ENCODE measurements around the gene PDIA2.
"Not testable (repeated sequence)": the region's sequence is repeated elsewhere in the genome, so short reads cannot be mapped to it uniquely, and the experiment has no call there.

PDIA2 gene

DNA sequence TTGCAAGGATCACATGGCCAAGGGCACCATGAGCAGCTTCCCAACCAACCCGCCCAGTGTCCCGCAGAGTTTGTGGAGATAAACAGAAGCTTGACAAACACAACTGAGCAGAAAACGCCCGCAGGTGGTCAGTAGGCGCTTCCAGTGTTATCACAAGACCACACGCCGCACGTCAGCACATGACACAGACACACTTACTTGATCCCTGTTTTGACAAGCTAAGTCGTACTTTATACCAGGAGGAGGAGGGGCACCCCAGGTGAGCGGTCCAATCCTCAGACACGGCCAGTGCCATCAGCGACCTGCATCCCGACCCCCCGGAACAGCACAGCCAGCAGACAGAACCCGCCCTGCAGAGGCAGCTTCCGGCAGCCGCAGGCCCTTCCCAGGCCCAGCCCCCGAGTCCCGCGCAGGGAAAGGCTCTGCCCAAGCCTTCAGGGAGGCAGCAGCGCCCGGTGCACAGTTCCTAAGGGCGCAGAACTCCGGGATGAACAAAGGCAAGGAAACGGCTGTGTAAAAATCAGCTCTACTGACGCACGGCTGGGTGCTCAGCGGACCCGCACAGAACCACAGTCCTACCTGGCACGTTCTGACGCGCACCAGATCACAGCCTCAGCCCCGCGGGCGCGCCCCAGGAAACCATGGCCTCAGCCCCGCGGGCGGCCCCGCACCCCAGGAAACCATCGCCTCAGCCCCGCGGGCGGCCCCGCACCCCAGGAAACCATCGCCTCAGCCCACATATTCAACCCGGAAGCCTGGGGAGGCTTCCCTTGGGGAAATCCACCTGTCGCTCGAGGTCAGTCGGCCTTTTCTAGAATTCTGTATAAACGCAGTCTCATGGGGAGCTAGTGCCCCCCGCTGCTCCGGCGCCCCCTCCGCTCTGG, 41.7 kb downstream of the PDIA2 start:
- peaks cover 50% of the 10 kb centered on the region for H3K79me2 ChIP-seq (ENCODE audit: low read length)
- no peak overlapping the region for H3K4me3 ChIP-seq (ENCODE audit: low read length)
- TF ChIP-seq EZH2phosphoT487 (IDR thresholded peaks at IDR 0.05; ENCODE audit: low read depth) = no peak
- TF ChIP-seq CTCF (IDR thresholded peaks at IDR 0.05; ENCODE audit: low read depth, low read length) = no peak
- H4K20me1 ChIP-seq (ENCODE audit: insufficient read depth, low read length) = peaks cover 34% of the 10 kb centered on the region
- H3K27me3 ChIP-seq (ENCODE audit: low read depth, low read length) = no peaks in the 10 kb centered on the region
- H3K4me2 ChIP-seq (ENCODE audit: low read length) = no peak overlapping the region
- H3K27ac ChIP-seq (ENCODE audit: low read length) = no peak overlapping the region
- no peaks in the 10 kb centered on the region for H3K9me3 ChIP-seq (ENCODE audit: insufficient read depth, low read length)
- no peaks in the 10 kb centered on the region for H3K36me3 ChIP-seq (replicated peaks; ENCODE audit: low read depth, low read length)
- H3K9ac ChIP-seq (ENCODE audit: low read length) = no peak overlapping the region
- peaks cover 2% of the 10 kb centered on the region; the same call in 1 of the 2 replicates for H3K4me1 ChIP-seq (ENCODE audit: low read length)
- H2AFZ ChIP-seq (ENCODE audit: low read depth, low read length) = no peak overlapping the region

GRCh38 chr16:325375-326145, 42.6 kb downstream of the PDIA2 start:
- Histone ChIP-seq H3K4me2 (ENCODE audit: low read length) (no peak overlapping the region), H3K9ac (ENCODE audit: low read length) (no peak overlapping the region), H3K79me2 (ENCODE audit: low read length) (peaks cover 52% of the 10 kb centered on the region), H3K9me3 (ENCODE audit: insufficient read depth, low read length) (no peaks in the 10 kb centered on the region), H3K27me3 (ENCODE audit: low read depth, low read length) (no peaks in the 10 kb centered on the region), H3K36me3 (replicated peaks; ENCODE audit: low read depth, low read length) (no peaks in the 10 kb centered on the region), H4K20me1 (ENCODE audit: insufficient read depth, low read length) (peaks cover 33% of the 10 kb centered on the region), H3K4me1 (ENCODE audit: low read length) (peaks cover 2% of the 10 kb centered on the region; the same call in 1 of the 2 replicates), H3K4me3 (ENCODE audit: low read length) (no peak overlapping the region), H3K27ac (ENCODE audit: low read length) (no peak overlapping the region), H2AFZ (ENCODE audit: low read depth, low read length) (no peak overlapping the region)
- TF ChIP-seq EZH2phosphoT487 (IDR thresholded peaks at IDR 0.05; ENCODE audit: low read depth) = no peak
- no peak for TF ChIP-seq CTCF (IDR thresholded peaks at IDR 0.05; ENCODE audit: low read depth, low read length)

GRCh38 chr16:330741-331140, 47.8 kb downstream of the PDIA2 start:
- Histone ChIP-seq H3K9me3 (ENCODE audit: insufficient read depth, low read length) (no peaks in the 10 kb centered on the region), H2AFZ (ENCODE audit: low read depth, low read length) (no peak overlapping the region), H3K4me3 (ENCODE audit: low read length) (no peak overlapping the region), H3K79me2 (ENCODE audit: low read length) (peaks cover 53% of the 10 kb centered on the region), H3K27me3 (ENCODE audit: low read depth, low read length) (no peaks in the 10 kb centered on the region), H4K20me1 (ENCODE audit: insufficient read depth, low read length) (peaks cover 36% of the 10 kb centered on the region), H3K36me3 (replicated peaks; ENCODE audit: low read depth, low read length) (no peaks in the 10 kb centered on the region), H3K4me1 (ENCODE audit: low read length) (no peaks in the 10 kb centered on the region), H3K27ac (ENCODE audit: low read length) (no peak overlapping the region), H3K9ac (ENCODE audit: low read length) (no peak overlapping the region), H3K4me2 (ENCODE audit: low read length) (no peak overlapping the region)
- TF ChIP-seq CTCF (IDR thresholded peaks at IDR 0.05; ENCODE audit: low read depth, low read length) (no peak), EZH2phosphoT487 (IDR thresholded peaks at IDR 0.05; ENCODE audit: low read depth) (no peak)

GRCh38 chr16:331181-331814, 48.3 kb downstream of the PDIA2 start:
- not testable (repeated sequence) for H3K27me3 ChIP-seq (ENCODE audit: low read depth, low read length); H3K4me3 ChIP-seq (ENCODE audit: low read length); H3K36me3 ChIP-seq (replicated peaks; ENCODE audit: low read depth, low read length); H2AFZ ChIP-seq (ENCODE audit: low read depth, low read length); H3K9ac ChIP-seq (ENCODE audit: low read length); H3K4me2 ChIP-seq (ENCODE audit: low read length); H3K9me3 ChIP-seq (ENCODE audit: insufficient read depth, low read length); H3K4me1 ChIP-seq (ENCODE audit: low read length); H3K27ac ChIP-seq (ENCODE audit: low read length)
- peaks cover 58% of the 10 kb centered on the region for H3K79me2 ChIP-seq (ENCODE audit: low read length)
- H4K20me1 ChIP-seq (ENCODE audit: insufficient read depth, low read length) = peaks cover 36% of the 10 kb centered on the region
